ENCODE data around the gene RBM20. TPM values are rescaled to one million over a fixed set of nuclear protein-coding genes. Genes with fewer than 3 reads are reported as not detected.

Gene RBM20
- total RNA-seq, 3 donors from 2014 or later = 0.48 to 3.1 (median 1.6) TPM

- H3K4me1 ChIP-seq = no peaks in the 10 kb centered on the region
- TF ChIP-seq POLR2A (IDR thresholded peaks at IDR 0.05) (no peak), POLR2AphosphoS5 (IDR thresholded peaks at IDR 0.05) (no peak), CTCF (IDR thresholded peaks at IDR 0.05) (no peak)
- H3K27me3 ChIP-seq = no peaks in the 10 kb centered on the region
- no peak for DNase-seq (ENCODE audit: low spot score in 2 of 2)
- intact Hi-C loops (cut with DNase I; ENCODE audit: low total_unique reads) = loop anchor here (10.0 kb wide), 1 partner anchor 126 kb away; the partner anchor contains the start of gene PDCD4
- H3K36me3 ChIP-seq = no peaks in the 10 kb centered on the region
- peaks cover 0 to 4% of the 10 kb centered on the region in 2 donors for H3K9me3 ChIP-seq
- H3K4me3 ChIP-seq = no peak overlapping the region
- H3K27ac ChIP-seq = peak overlapping the region in 1 of 2 donors; percentile 61
These were observed 104.8 kb downstream of the RBM20 start for GRCh38 chr10:110748970-110749369.

DNA sequence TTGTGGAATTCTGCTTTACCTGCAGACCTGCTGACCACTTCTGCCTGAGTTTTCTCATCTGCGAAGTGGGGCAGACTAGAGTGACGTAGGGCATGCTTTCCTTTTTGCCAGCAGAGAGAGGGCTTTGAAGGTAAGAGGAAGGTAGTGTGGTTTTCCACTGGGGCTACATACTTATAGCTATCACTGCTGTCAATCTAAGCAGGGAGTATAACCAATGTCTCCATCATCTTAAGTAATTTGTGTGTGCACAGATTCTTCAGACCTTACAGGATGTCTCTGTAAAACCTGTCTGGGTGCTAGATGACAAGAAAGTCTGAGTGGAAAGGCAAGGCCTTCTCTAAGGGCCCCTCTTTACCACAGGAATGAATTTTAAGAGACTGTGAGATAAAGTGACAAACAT, 106.8 kb downstream of the RBM20 start:
- no peak overlapping the region for H3K27ac ChIP-seq
- H3K27me3 ChIP-seq = no peaks in the 10 kb centered on the region
- H3K9me3 ChIP-seq = peaks cover 0 to 4% of the 10 kb centered on the region in 2 donors
- no peak overlapping the region for H3K4me3 ChIP-seq
- no peak for DNase-seq (ENCODE audit: low spot score in 2 of 2)
- H3K4me1 ChIP-seq = no peaks in the 10 kb centered on the region
- no peaks in the 10 kb centered on the region for H3K36me3 ChIP-seq
- TF ChIP-seq CTCF (IDR thresholded peaks at IDR 0.05) (no peak), POLR2AphosphoS5 (IDR thresholded peaks at IDR 0.05) (no peak), POLR2A (IDR thresholded peaks at IDR 0.05) (no peak)
- intact Hi-C loops (cut with DNase I; ENCODE audit: low total_unique reads) = no loop called here

- H3K4me1 ChIP-seq = peaks cover 0 to 5% of the 10 kb centered on the region in 2 donors
- DNase-seq (ENCODE audit: low spot score in 2 of 2) = no peak
- no peaks in the 10 kb centered on the region for H3K27me3 ChIP-seq
- TF ChIP-seq CTCF (IDR thresholded peaks at IDR 0.05) = no peak
- TF ChIP-seq POLR2AphosphoS5 (IDR thresholded peaks at IDR 0.05) = no peak
- no peak for TF ChIP-seq POLR2A (IDR thresholded peaks at IDR 0.05)
- intact Hi-C loops (cut with DNase I; ENCODE audit: low total_unique reads) = no loop called here
- no peak overlapping the region for H3K4me3 ChIP-seq
- peaks cover 0 to 4% of the 10 kb centered on the region in 2 donors for H3K9me3 ChIP-seq
- no peaks in the 10 kb centered on the region for H3K36me3 ChIP-seq
- no peak overlapping the region for H3K27ac ChIP-seq
These were observed 107.7 kb downstream of the RBM20 start for GRCh38 chr10:110751850-110752249.

- Histone ChIP-seq H3K9me3 (peaks cover 0 to 4% of the 10 kb centered on the region in 2 donors), H3K27ac (no peak overlapping the region), H3K36me3 (no peaks in the 10 kb centered on the region), H3K4me3 (no peak overlapping the region), H3K4me1 (peaks cover 0 to 5% of the 10 kb centered on the region in 2 donors), H3K27me3 (no peaks in the 10 kb centered on the region)
- intact Hi-C loops (cut with DNase I; ENCODE audit: low total_unique reads) = no loop called here
- no peak for DNase-seq (ENCODE audit: low spot score in 2 of 2)
- no peak for TF ChIP-seq POLR2A (IDR thresholded peaks at IDR 0.05)
- TF ChIP-seq POLR2AphosphoS5 (IDR thresholded peaks at IDR 0.05) = no peak
- no peak for TF ChIP-seq CTCF (IDR thresholded peaks at IDR 0.05)
These were observed 109.3 kb downstream of the RBM20 start for GRCh38 chr10:110753462-110753861.

- DNase-seq (ENCODE audit: low spot score in 2 of 2) = no peak
- no peaks in the 10 kb centered on the region for H3K27me3 ChIP-seq
- H3K9me3 ChIP-seq = no peaks in the 10 kb centered on the region
- intact Hi-C loops (cut with DNase I; ENCODE audit: low total_unique reads) = no loop called here
- H3K4me1 ChIP-seq = peaks cover 0 to 5% of the 10 kb centered on the region in 2 donors
- no peak overlapping the region for H3K4me3 ChIP-seq
- H3K27ac ChIP-seq = no peak overlapping the region
- TF ChIP-seq POLR2AphosphoS5 (IDR thresholded peaks at IDR 0.05) (no peak), POLR2A (IDR thresholded peaks at IDR 0.05) (no peak)
- H3K36me3 ChIP-seq = no peaks in the 10 kb centered on the region
These were observed 110.4 kb downstream of the RBM20 start for GRCh38 chr10:110754375-110755105.

Data from breast epithelium (tissue), 4 donors.